SK-N-SH treated with all-trans-retinoic acid at 6 μM for 48 hours (cell line): Measurements from ENCODE around the gene RREB1.

Source experiments
- ATAC-seq: fragments of 200-7000 bp; cut with Tn5 transposase; 3 replicates; pipeline ENCODE4 v1.9.1; 2020; ENCODE audit warnings: mild to moderate bottlenecking, moderate library complexity
- ARNTL ChIP-seq: fragments of 450-650 bp; formaldehyde crosslinking; IDR thresholded peaks from 2 replicates; pipeline ENCODE4 v1.5.0; 2020; ENCODE audit warnings: low read depth, mild to moderate bottlenecking, moderate library complexity, borderline replicate concordance
- CREB5 ChIP-seq: fragments of 250-450 bp; sonication (Bioruptor Pico); IDR thresholded peaks from 2 replicates; pipeline ENCODE4 v1.5.1; 2020; ENCODE audit warnings: low read depth, mild to moderate bottlenecking, moderate library complexity
- ESRRG ChIP-seq: fragments of 250-450 bp; sonication (Bioruptor Pico); IDR thresholded peaks from 2 replicates; pipeline ENCODE4 v1.6.1; 2021; ENCODE audit warnings: mild to moderate bottlenecking
- GLIS3 ChIP-seq: fragments of 250-450 bp; sonication (Bioruptor Pico); IDR thresholded peaks from 2 replicates; pipeline ENCODE4 v1.5.0; 2020; ENCODE audit warnings: mild to moderate bottlenecking, moderate library complexity
- ISL1 ChIP-seq: fragments of 250-450 bp; sonication (Bioruptor Pico); IDR thresholded peaks from 2 replicates; pipeline ENCODE4 v2.1.2; 2022; ENCODE audit warnings: mild to moderate bottlenecking, moderate library complexity
- OSR1 ChIP-seq: fragments of 250-450 bp; sonication (Bioruptor Pico); IDR thresholded peaks from 2 replicates; pipeline ENCODE4 v1.8.0; 2022; ENCODE audit warnings: moderate library complexity, mild to moderate bottlenecking, inconsistent platforms
- POU6F1 ChIP-seq: fragments of 250-450 bp; sonication (Bioruptor Pico); IDR thresholded peaks from 2 replicates; pipeline ENCODE4 v1.8.0; 2021; ENCODE audit warnings: low read depth, mild to moderate bottlenecking, moderate library complexity, borderline replicate concordance
- PPARA ChIP-seq: fragments of 250-450 bp; sonication (Bioruptor Pico); IDR thresholded peaks from 2 replicates; pipeline ENCODE4 v1.5.0; 2020; ENCODE audit warnings: mild to moderate bottlenecking, borderline replicate concordance
- RARB ChIP-seq: fragments of 250-450 bp; sonication (Bioruptor Pico); IDR thresholded peaks from 2 replicates; pipeline ENCODE4 v1.8.0; 2021; ENCODE audit warnings: mild to moderate bottlenecking, moderate library complexity
- SNAI2 ChIP-seq: fragments of 250-450 bp; sonication (Bioruptor Pico); IDR thresholded peaks from 2 replicates; pipeline ENCODE4 v1.5.0; 2020; ENCODE audit warnings: mild to moderate bottlenecking, moderate library complexity
- TCF4 ChIP-seq: fragments of 250-450 bp; sonication (Bioruptor Pico); IDR thresholded peaks from 2 replicates; pipeline ENCODE4 v1.8.0; 2021; ENCODE audit warnings: mild to moderate bottlenecking, moderate library complexity, borderline replicate concordance
- TOX ChIP-seq: fragments of 250-450 bp; sonication (Bioruptor Pico); IDR thresholded peaks from 2 replicates; pipeline ENCODE4 v1.8.0; 2021; ENCODE audit warnings: mild to moderate bottlenecking, moderate library complexity, borderline replicate concordance
- ZC3H10 ChIP-seq: fragments of 250-450 bp; sonication (Bioruptor Pico); IDR thresholded peaks from 2 replicates; pipeline ENCODE4 v1.5.1; 2021; ENCODE audit warnings: mild to moderate bottlenecking, moderate library complexity
- ZFP3 ChIP-seq: fragments of 250-450 bp; sonication (Bioruptor Pico); IDR thresholded peaks from 2 replicates; pipeline ENCODE4 v1.5.0; 2020; ENCODE audit warnings: mild to moderate bottlenecking, moderate library complexity
- ZNF565 ChIP-seq: fragments of 450-650 bp; formaldehyde crosslinking; conservative IDR thresholded peaks from 2 replicates; pipeline ENCODE4 v1.5.0; 2020; ENCODE audit warnings: low read depth, mild to moderate bottlenecking, moderate library complexity
- ZNF70 ChIP-seq: fragments of 450-650 bp; formaldehyde crosslinking; IDR thresholded peaks from 2 replicates; pipeline ENCODE4 v1.5.0; 2020; ENCODE audit warnings: mild to moderate bottlenecking, moderate library complexity
- TF ChIP-seq, protein P1 (sequence below): fragments of 250-450 bp; sonication (Bioruptor Pico); IDR thresholded peaks from 2 replicates; pipeline ENCODE4 v1.8.0; 2020; ENCODE audit warnings: mild to moderate bottlenecking, moderate library complexity, borderline replicate concordance
- TF ChIP-seq, protein P2 (sequence below): fragments of 250-450 bp; sonication (Bioruptor Pico); IDR thresholded peaks from 2 replicates; pipeline ENCODE4 v1.5.1; 2021; ENCODE audit warnings: mild to moderate bottlenecking, moderate library complexity
- TF ChIP-seq, protein P3 (sequence below): fragments of 250-450 bp; sonication (Bioruptor Pico); IDR thresholded peaks from 2 replicates; pipeline ENCODE4 v1.5.0; 2020; ENCODE audit warnings: mild to moderate bottlenecking, moderate library complexity

The RREB1 gene

DNA sequence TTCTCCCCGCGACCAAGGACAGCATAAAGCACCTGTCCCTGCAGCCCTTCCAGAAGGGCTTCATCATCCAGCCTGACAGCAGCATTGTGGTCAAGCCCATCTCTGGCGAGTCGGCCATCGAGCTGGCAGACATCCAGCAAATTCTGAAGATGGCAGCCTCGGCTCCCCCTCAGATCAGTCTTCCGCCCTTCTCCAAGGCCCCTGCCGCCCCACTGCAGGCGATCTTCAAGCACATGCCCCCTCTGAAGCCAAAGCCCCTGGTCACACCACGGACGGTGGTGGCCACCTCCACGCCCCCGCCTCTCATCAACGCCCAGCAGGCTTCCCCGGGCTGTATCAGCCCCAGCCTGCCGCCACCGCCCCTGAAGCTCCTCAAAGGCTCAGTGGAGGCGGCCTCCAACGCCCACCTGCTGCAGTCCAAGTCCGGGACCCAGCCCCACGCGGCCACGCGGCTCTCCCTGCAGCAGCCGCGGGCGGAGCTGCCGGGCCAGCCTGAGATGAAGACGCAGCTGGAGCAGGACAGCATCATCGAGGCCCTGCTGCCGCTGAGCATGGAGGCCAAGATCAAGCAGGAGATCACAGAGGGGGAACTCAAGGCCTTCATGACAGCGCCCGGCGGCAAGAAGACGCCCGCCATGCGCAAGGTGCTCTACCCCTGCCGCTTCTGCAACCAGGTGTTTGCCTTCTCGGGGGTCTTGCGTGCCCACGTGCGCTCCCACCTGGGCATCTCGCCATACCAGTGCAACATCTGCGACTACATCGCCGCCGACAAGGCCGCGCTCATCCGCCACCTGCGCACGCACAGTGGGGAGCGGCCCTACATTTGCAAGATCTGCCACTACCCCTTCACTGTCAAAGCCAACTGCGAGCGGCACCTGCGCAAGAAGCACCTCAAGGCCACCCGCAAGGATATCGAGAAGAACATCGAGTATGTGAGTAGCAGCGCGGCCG lies 121.9 kb downstream of the RREB1 start:
- no peak for ATAC-seq

GRCh38 chr6:7230327-7230691 lies 122.5 kb downstream of the RREB1 start:
- no peak for ATAC-seq
- TF ChIP-seq CREB5 (CRISPR knock-in tag) (no peak), ESRRG (CRISPR knock-in tag) (no peak), POU6F1 (CRISPR knock-in tag) (no peak), ARNTL (CRISPR knock-in tag) (no peak), ISL1 (CRISPR knock-in tag) (no peak), OSR1 (CRISPR knock-in tag) (no peak), RARB (CRISPR knock-in tag) (no peak), TOX (no peak), ZNF565 (CRISPR knock-in tag) (no peak), ZC3H10 (CRISPR knock-in tag) (no peak), PPARA (CRISPR knock-in tag) (no peak)
- TF ChIP-seq, protein P1, sequence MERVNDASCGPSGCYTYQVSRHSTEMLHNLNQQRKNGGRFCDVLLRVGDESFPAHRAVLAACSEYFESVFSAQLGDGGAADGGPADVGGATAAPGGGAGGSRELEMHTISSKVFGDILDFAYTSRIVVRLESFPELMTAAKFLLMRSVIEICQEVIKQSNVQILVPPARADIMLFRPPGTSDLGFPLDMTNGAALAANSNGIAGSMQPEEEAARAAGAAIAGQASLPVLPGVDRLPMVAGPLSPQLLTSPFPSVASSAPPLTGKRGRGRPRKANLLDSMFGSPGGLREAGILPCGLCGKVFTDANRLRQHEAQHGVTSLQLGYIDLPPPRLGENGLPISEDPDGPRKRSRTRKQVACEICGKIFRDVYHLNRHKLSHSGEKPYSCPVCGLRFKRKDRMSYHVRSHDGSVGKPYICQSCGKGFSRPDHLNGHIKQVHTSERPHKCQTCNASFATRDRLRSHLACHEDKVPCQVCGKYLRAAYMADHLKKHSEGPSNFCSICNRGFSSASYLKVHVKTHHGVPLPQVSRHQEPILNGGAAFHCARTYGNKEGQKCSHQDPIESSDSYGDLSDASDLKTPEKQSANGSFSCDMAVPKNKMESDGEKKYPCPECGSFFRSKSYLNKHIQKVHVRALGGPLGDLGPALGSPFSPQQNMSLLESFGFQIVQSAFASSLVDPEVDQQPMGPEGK (CRISPR knock-in tag): no peak
- TF ChIP-seq, all 23 proteins: peak for 0

More for the DNA sequence above, 121.9 kb downstream of the RREB1 start:
- no peak for TF ChIP-seq SNAI2
- TF ChIP-seq TOX: no peak
- TF ChIP-seq POU6F1 (CRISPR knock-in tag): no peak

GRCh38 chr6:7230956-7231713 lies 123.4 kb downstream of the RREB1 start:
- TF ChIP-seq ZFP3 (CRISPR knock-in tag): no peak
- TF ChIP-seq ZC3H10 (CRISPR knock-in tag): no peak
- no peak for TF ChIP-seq PPARA (CRISPR knock-in tag)
- TF ChIP-seq RARB (CRISPR knock-in tag): no peak
- no peak for TF ChIP-seq TCF4 (CRISPR knock-in tag)
- TF ChIP-seq, all 23 proteins: peak for 0
- no peak for ATAC-seq

DNA sequence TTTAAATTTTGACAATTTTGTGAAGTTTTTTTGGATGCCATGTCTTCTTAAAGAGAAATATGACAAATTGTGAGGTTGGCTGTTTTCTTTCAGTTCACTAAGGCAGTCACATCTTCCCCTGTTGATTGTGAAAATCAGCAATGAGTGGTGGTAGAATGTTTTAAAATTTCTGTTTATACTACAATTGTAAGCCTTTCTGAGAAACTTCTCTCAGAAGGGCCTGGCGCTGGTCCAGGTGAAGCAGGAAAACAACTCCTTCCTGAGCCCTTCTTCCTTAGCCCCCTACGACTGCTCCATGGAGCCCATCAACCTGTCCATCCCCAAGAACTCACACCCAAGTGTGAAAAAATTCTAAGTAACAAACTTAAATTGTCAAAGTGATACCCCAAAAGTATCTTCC lies 124.6 kb downstream of the RREB1 start:
- ATAC-seq: no peak
- no peak for TF ChIP-seq ZNF70 (CRISPR knock-in tag)
- no peak for TF ChIP-seq GLIS3 (CRISPR knock-in tag)
- no peak for TF ChIP-seq TOX
- TF ChIP-seq ESRRG (CRISPR knock-in tag): no peak

GRCh38 chr6:7234547-7234946 lies 126.8 kb downstream of the RREB1 start:
- no peak for ATAC-seq
- no peak for TF ChIP-seq SNAI2
- TF ChIP-seq, protein P2, sequence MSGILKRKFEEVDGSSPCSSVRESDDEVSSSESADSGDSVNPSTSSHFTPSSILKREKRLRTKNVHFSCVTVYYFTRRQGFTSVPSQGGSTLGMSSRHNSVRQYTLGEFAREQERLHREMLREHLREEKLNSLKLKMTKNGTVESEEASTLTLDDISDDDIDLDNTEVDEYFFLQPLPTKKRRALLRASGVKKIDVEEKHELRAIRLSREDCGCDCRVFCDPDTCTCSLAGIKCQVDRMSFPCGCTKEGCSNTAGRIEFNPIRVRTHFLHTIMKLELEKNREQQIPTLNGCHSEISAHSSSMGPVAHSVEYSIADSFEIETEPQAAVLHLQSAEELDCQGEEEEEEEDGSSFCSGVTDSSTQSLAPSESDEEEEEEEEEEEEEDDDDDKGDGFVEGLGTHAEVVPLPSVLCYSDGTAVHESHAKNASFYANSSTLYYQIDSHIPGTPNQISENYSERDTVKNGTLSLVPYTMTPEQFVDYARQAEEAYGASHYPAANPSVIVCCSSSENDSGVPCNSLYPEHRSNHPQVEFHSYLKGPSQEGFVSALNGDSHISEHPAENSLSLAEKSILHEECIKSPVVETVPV (CRISPR knock-in tag): no peak
- TF ChIP-seq GLIS3 (CRISPR knock-in tag): no peak
- no peak for TF ChIP-seq TCF4 (CRISPR knock-in tag)
- TF ChIP-seq OSR1 (CRISPR knock-in tag): no peak
- TF ChIP-seq, protein P3, sequence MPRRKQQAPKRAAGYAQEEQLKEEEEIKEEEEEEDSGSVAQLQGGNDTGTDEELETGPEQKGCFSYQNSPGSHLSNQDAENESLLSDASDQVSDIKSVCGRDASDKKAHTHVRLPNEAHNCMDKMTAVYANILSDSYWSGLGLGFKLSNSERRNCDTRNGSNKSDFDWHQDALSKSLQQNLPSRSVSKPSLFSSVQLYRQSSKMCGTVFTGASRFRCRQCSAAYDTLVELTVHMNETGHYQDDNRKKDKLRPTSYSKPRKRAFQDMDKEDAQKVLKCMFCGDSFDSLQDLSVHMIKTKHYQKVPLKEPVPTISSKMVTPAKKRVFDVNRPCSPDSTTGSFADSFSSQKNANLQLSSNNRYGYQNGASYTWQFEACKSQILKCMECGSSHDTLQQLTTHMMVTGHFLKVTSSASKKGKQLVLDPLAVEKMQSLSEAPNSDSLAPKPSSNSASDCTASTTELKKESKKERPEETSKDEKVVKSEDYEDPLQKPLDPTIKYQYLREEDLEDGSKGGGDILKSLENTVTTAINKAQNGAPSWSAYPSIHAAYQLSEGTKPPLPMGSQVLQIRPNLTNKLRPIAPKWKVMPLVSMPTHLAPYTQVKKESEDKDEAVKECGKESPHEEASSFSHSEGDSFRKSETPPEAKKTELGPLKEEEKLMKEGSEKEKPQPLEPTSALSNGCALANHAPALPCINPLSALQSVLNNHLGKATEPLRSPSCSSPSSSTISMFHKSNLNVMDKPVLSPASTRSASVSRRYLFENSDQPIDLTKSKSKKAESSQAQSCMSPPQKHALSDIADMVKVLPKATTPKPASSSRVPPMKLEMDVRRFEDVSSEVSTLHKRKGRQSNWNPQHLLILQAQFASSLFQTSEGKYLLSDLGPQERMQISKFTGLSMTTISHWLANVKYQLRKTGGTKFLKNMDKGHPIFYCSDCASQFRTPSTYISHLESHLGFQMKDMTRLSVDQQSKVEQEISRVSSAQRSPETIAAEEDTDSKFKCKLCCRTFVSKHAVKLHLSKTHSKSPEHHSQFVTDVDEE (CRISPR knock-in tag): no peak
- TF ChIP-seq ESRRG (CRISPR knock-in tag): no peak
- no peak for TF ChIP-seq RARB (CRISPR knock-in tag)
- no peak for TF ChIP-seq ISL1 (CRISPR knock-in tag)
